ENCODE measurements around the gene CD9.

CD9 gene

GRCh38 chr12:6199531-6200255 lies 507 bp upstream of the CD9 start:
- FAIRE-seq (no peak), DNase-seq (ENCODE audit: insufficient read length, low spot score) (peak; percentile 71)
- no peak for TF ChIP-seq CTCF (IDR thresholded peaks at IDR 0.05; ENCODE audit: insufficient read depth, missing control alignments)

DNA sequence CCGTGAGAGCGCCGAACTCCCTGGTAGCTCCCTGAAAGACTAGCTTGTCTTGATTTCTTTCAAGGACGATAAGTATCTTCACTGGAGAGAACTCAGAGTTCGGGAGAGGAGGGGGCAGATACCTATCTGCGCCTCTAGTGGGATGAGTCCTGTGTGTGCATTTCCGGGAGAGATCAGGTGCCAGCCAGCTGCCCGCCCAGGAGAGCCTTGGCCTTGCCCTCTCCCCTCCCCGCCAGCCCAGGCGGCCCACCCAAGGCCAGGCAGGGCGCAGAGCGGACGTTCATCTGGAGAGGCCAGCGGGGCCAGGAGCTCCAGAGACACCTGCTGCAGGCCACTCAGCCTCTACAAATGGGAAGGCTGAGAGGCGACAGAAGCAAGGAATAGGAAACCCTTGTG lies 1.0 kb downstream of the CD9 start:
- no peak for TF ChIP-seq CTCF (IDR thresholded peaks at IDR 0.05; ENCODE audit: insufficient read depth, missing control alignments)
- DNase-seq (ENCODE audit: insufficient read length, low spot score) (no peak), FAIRE-seq (no peak)

GRCh38 chr12:6201826-6202225 lies 1.6 kb downstream of the CD9 start:
- FAIRE-seq: no peak
- TF ChIP-seq CTCF (IDR thresholded peaks at IDR 0.05; ENCODE audit: insufficient read depth, missing control alignments): no peak
- no peak for DNase-seq (ENCODE audit: insufficient read length, low spot score)

- DNase-seq (ENCODE audit: insufficient read length, low spot score) (no peak), FAIRE-seq (no peak)
- no peak for TF ChIP-seq CTCF (IDR thresholded peaks at IDR 0.05; ENCODE audit: insufficient read depth, missing control alignments)
Observed at GRCh38 chr12:6202304-6202703, 2.1 kb downstream of the CD9 start.

DNA sequence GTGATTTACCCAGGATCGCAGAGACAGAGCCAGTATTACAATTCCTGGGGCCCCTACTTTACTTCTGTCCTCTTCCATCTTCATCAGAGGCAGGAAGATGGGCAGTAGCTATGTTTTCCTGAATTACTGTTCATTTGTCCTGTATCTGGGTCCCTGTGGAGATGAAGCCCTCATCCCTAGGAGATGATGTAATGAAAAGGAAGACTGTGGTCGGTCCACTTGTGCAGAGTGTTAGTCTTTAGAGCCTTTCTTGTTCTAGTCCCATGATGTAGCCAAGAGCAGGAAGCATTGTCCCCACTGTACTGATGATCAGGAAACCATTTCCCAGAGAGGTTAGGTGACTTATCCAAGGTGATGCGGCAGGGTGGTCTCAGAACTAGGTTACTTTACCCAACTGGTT lies 2.6 kb downstream of the CD9 start:
- no peak for FAIRE-seq
- no peak for DNase-seq (ENCODE audit: insufficient read length, low spot score)
- no peak for TF ChIP-seq CTCF (IDR thresholded peaks at IDR 0.05; ENCODE audit: insufficient read depth, missing control alignments)

- FAIRE-seq (no peak), DNase-seq (ENCODE audit: insufficient read length, low spot score) (no peak)
- no peak for TF ChIP-seq CTCF (IDR thresholded peaks at IDR 0.05; ENCODE audit: insufficient read depth, missing control alignments)
Observed at GRCh38 chr12:6203601-6204000, 3.4 kb downstream of the CD9 start.

GRCh38 chr12:6204533-6205143 lies 4.4 kb downstream of the CD9 start:
- FAIRE-seq (no peak), DNase-seq (ENCODE audit: insufficient read length, low spot score) (no peak)
- no peak for TF ChIP-seq CTCF (IDR thresholded peaks at IDR 0.05; ENCODE audit: insufficient read depth, missing control alignments)

Data from D721Med (cell line).